Measurements from ENCODE around the gene KDM4D.

KDM4D gene

GRCh38 chr11:94973099-94973968 is at the start of gene KDM4D, which contains the start of gene CWC15:
Gene KDM4D, plus strand, starts transcription at chr11:94973709. Its CDS starts 23,664 bp downstream, at chr11:94997373.
Gene CWC15, minus strand, starts transcription at chr11:94973556. Its CDS starts 1,371 bp downstream, at chr11:94972185.
- TF ChIP-seq CTCF (IDR thresholded peaks at IDR 0.05; ENCODE audit: extremely low read depth, missing control alignments): no peak
- DNase-seq (ENCODE audit: low spot score): peak; percentile 92

GRCh38 chr11:94924171-94924572 is 49.3 kb upstream of the KDM4D start:
- no peak for DNase-seq (ENCODE audit: low spot score)
- no peak for TF ChIP-seq CTCF (IDR thresholded peaks at IDR 0.05; ENCODE audit: extremely low read depth, missing control alignments)

DNA sequence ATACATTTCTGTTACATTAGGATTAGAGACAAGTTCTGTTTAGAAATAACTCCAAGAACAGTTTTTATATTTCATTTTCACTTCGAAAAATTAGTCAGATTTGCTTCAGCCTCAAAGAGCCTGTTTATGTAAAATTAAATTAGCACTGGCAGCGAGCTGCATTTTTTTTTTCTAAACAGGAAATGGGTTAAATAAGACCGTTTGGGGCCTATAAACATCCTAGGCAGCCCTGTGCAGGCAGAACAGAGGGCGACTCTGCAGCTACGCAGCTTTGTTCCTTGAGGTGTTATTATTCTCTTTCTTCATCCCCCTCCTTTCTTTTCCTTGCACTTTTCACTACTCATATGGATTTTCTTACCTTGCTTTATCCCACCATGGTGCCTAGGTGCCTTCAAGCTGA is 48.9 kb upstream of the KDM4D start:
- no peak for DNase-seq (ENCODE audit: low spot score)
- no peak for TF ChIP-seq CTCF (IDR thresholded peaks at IDR 0.05; ENCODE audit: extremely low read depth, missing control alignments)

DNA sequence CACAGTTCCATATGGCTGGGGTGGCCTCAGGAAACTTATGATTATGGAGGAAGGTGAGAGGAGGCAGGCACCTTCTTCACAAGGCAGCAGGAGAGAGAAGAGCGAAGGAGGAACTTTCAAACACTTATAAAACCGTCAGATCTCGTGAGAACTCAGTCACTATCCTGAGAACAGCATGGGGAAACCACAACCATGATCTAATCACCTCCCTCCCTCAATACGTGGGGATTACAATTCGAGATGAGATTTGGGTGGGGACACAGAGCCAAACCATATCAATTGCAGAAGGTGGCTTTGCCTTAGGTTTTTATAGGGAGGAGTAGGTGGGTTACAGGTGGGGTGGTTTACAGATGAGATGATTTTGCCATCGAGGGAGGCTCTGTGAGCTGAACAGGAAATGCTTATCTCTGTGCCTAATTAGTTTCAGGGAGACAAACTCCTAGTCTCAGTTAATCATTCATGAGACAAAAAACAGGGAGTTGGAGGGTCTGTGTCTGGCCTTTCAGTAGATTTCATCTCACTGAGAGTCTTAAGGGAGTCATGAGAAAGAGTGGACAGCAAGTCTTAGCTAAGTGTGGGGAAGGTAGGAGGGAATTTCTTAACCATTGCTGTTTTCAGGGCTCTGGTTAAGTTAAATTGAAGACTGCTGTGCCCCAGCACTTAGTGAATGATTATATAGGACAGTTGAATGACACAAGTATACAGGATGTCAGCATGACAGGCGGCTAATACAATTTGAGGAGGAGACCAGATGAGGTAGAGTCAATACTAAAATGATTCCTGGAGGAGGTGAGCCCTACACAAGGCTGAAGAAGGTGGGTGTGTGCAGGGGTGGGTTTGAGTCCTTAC is 47.9 kb upstream of the KDM4D start:
- no peak for TF ChIP-seq CTCF (IDR thresholded peaks at IDR 0.05; ENCODE audit: extremely low read depth, missing control alignments)
- peak; percentile 16 for DNase-seq (ENCODE audit: low spot score)

GRCh38 chr11:94926271-94926625 is 47.3 kb upstream of the KDM4D start:
- TF ChIP-seq CTCF (IDR thresholded peaks at IDR 0.05; ENCODE audit: extremely low read depth, missing control alignments): no peak
- DNase-seq (ENCODE audit: low spot score): no peak

DNA sequence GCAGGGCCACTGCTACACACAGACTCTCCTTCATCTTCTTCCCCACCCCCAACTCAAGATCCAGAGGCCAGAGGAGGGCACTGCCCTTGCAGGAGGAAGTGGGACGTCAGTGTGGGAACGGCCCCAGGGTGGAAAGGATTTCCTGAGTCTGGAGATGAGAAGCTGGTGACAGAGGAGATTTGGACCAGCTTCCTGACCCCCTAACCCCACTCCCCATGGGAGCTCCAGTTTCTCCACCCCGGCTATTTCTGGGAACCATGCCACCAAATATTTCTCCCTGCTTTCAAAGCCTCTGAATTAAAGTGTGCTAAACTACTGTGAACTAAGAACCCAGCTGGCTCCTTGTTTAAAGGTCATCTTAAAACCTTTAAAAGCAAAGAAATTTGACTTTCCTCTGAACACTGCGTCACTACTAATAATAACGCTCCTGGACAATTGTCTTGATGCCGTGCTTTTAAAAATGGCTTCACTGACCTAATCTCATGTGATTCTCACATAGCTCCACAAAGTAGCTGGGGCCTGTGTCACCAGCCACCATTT is 46.7 kb upstream of the KDM4D start:
- no peak for DNase-seq (ENCODE audit: low spot score)
- TF ChIP-seq CTCF (IDR thresholded peaks at IDR 0.05; ENCODE audit: extremely low read depth, missing control alignments): no peak
